Small intestine (tissue), 16 donors: ENCODE results near the gene TOX2. TPM values are rescaled to one million over a fixed set of nuclear protein-coding genes. Genes with fewer than 3 reads are reported as not detected.

Experiments
- DNase-seq, 2 donors: peaks; one replicate each; pipeline versions ENCODE4 v3.0.0 to v3.0.0-alpha.2; 2013
- FAIRE-seq: peaks from 2 replicates; lab custom pipeline; 2012; peaks lifted over from hg19 to GRCh38; lab: Jason Lieb, UNC
- H3K27ac ChIP-seq, 3 donors: one replicate each; pipeline ENCODE4 v1.5.1; 2013; ENCODE audit warnings: low read length in 2 of 3, mild to moderate bottlenecking in 2 of 3, control low read depth in 1 of 3, inconsistent platforms in 1 of 3, low read depth in 1 of 3, moderate library complexity in 1 of 3
- H3K27me3 ChIP-seq, 3 donors: one replicate each; pipeline ENCODE4 v1.6.1; 2013; ENCODE audit warnings: low read length in 3 of 3, inconsistent platforms in 1 of 3; ENCODE audit not compliant: control insufficient read depth in 3 of 3, insufficient read depth in 3 of 3
- H3K36me3 ChIP-seq, 3 donors: one replicate each; pipeline ENCODE4 v1.6.1; 2013; ENCODE audit warnings: low read length in 3 of 3, inconsistent platforms in 1 of 3, low read depth in 1 of 3, mild to moderate bottlenecking in 1 of 3, moderate library complexity in 1 of 3; ENCODE audit not compliant: control insufficient read depth in 3 of 3, insufficient read depth in 2 of 3
- H3K4me1 ChIP-seq, 3 donors: one replicate each; pipeline ENCODE4 v1.6.1; 2013; ENCODE audit warnings: low read length in 2 of 3, inconsistent platforms in 1 of 3, low read depth in 1 of 3, mild to moderate bottlenecking in 1 of 3, moderate library complexity in 1 of 3; ENCODE audit not compliant: control insufficient read depth in 3 of 3, insufficient read depth in 2 of 3
- H3K4me3 ChIP-seq, 3 donors: one replicate each; pipeline ENCODE4 v1.5.1; 2013; ENCODE audit warnings: low read length in 3 of 3, control low read depth in 1 of 3, inconsistent platforms in 1 of 3, low read depth in 1 of 3, mild to moderate bottlenecking in 1 of 3, moderate library complexity in 1 of 3
- H3K9me3 ChIP-seq, 2 donors: one replicate each; pipeline ENCODE4 v1.6.1; 2013; ENCODE audit warnings: low read depth in 1 of 2, low read length in 1 of 2; ENCODE audit not compliant: control insufficient read depth in 2 of 2, insufficient read depth in 1 of 2
- WGBS, 3 donors: extraction: QIAGEN DNeasy Blood & Tissue Kit; methylation state at CpG; one replicate each; pipeline ENCODE4 v1.1.7; 2013; 5-methylcytosine and 5-hydroxymethylcytosine counted together
- long read RNA-seq, 10 donors: transcript quantifications; one replicate each; lab custom pipeline, GENCODE V29; 2026
- polyA plus RNA-seq, 4 donors: library from polyadenylated mRNA; stranded (reverse) in 3 of 4; unstranded in 1 of 4; fragments of 200-250 nt in 3 of 4; fragments of 120-200 nt in 1 of 4; gene quantifications; one replicate each; pipeline versions ENCODE4 v1.2.1 to v1.2.3, GENCODE V29; 2013
- donor health status: healthy with polysubstance abuse.
- donor health status: control.
- donor health status: control.
- donor health status: Bipolar disorder and iron deficiency.
- donor health status: healthy.

TOX2 gene, protein sequence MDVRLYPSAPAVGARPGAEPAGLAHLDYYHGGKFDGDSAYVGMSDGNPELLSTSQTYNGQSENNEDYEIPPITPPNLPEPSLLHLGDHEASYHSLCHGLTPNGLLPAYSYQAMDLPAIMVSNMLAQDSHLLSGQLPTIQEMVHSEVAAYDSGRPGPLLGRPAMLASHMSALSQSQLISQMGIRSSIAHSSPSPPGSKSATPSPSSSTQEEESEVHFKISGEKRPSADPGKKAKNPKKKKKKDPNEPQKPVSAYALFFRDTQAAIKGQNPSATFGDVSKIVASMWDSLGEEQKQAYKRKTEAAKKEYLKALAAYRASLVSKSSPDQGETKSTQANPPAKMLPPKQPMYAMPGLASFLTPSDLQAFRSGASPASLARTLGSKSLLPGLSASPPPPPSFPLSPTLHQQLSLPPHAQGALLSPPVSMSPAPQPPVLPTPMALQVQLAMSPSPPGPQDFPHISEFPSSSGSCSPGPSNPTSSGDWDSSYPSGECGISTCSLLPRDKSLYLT
- 10 to 100 TPM in 1 of 4 donors, 1 to 10 TPM in 2, not detected in 1; 1.7 to 10.6 (median 3.0) TPM for polyA plus RNA-seq
- long read RNA-seq, donor 1, partial matches to known transcripts, result 0 of 1 reads
- long read RNA-seq, donor 1, other reads (novel, unspliced or antisense), result 0 of 1 reads
- long read RNA-seq, donor 2, result 0 reads
- long read RNA-seq, donor 3, result 0 reads
- long read RNA-seq, donor 4, result 0 reads
- long read RNA-seq, donor 5, result 0 reads
- long read RNA-seq, donor 6, partial matches to known transcripts, result 0 of 1 reads
- long read RNA-seq, donor 6, other reads (novel, unspliced or antisense), result 0 of 1 reads
- long read RNA-seq, donor 7, result 0 reads
- long read RNA-seq, donor 8, result 0 reads
- long read RNA-seq, donor 9, result 0 reads
- long read RNA-seq, donor 10, result 0 reads

DNA sequence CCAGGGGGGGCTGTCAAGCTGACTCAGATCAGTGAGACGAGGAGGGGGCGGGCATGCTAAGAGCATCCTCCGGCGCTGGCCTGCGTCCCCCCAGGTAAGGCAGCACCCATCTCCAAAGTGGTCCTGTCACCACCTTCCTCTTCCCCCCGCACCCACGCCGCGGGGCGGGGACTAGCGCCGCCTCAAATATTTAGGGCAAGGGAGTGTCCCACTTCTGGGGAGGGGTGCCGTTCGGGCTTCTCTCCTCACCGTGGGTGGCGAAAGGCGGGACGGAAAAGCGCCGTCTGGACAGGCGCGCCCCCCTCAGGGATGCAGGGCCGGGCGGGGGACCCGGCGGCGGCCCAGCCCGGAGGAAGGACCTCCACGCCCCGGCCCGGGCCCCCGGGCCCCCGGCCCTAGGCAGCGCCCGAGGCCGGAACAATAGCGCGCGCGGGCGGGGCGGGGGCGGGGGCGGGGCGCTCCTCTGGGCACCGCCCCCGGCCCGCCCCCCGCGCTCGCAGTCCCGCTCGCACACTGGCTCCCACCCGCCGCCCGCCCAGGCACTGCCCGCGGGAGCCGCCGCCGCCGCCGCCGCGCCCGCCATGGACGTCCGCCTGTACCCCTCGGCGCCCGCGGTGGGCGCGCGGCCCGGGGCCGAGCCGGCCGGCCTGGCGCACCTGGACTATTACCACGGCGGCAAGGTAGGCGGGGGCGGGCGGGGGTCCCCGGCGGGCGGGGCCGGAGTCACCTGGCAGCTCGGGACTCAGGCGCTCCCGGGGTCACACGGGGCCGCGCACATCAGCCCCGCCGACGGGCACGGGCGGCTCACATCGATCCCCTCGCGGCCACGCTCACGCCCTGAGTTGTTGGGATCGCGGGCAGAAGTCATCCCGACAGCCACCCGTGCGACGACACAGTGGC, at the start of gene TOX2:
Gene TOX2, plus strand, starts transcription at position 542 of the 900 bp plus-strand sequence. Its CDS starts 40 bp downstream, at position 582.
- H3K9me3 ChIP-seq, result peaks cover 0 to 10% of the 10 kb centered on the region in 2 donors
- 2 to 5% (median 4%) methylated on average over 22 to 111 of the region's 111 CpGs for WGBS, 3 donors
- FAIRE-seq (no peak), DNase-seq (peak in 1 of 2 donors; percentile 26)
- H3K4me1 ChIP-seq, result no peaks in the 10 kb centered on the region
- peaks cover 2 to 40% (median 5%) of the 10 kb centered on the region in 3 donors for H3K27me3 ChIP-seq
- H3K4me3 ChIP-seq, result peak within 1 kb of the TSS; percentile 30 to 56 (median 49)
- peak within 1 kb of the TSS in 1 of 3 donors; percentile 47 for H3K27ac ChIP-seq
- H3K36me3 ChIP-seq, result no peaks in the 10 kb centered on the region

DNA sequence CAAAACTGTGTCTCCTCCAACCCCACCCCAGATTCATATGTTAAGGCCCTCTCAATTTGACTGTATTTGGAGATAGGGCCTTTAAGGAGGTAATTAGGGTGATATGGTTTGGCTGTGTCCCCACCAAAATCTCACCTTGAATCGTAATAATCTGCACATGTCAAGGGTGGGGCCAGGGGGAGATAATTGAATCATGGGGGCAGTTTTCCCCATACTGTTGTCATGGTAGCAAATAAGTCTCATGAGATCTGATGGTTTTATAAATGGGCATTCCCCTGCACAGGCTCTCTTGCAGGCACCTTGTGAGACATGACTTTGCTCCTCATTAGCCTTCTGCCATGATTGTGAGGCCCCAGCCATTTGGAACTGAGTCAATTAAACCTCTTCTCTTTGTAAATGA, 46.6 kb upstream of the TOX2 start:
- WGBS, 3 donors, result 77 to 93% (median 85%) methylated on average over 1 of the region's 1 CpG
- Histone ChIP-seq H3K27ac (no peak overlapping the region), H3K4me1 (no peaks in the 10 kb centered on the region), H3K27me3 (no peaks in the 10 kb centered on the region), H3K9me3 (no peaks in the 10 kb centered on the region), H3K4me3 (no peak overlapping the region), H3K36me3 (no peaks in the 10 kb centered on the region)
- DNase-seq (no peak), FAIRE-seq (no peak)

DNA sequence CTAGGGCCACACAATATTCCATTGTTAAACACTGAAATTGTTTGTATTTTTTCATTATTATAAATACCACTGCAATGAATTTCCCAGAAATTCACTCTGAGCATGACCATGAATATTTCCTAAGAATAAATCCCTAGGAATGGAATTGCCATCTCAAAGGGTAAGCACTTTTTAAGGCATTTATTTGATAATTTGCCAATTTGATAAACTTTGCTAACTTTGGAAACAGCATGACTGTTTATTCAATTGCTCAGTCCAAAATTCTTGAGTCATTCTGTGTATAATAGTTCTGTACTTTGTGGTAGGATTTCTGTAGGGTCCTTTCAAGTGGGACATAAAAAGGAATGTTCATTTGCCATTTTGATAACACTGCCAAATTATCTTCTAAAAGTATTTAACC, 44.2 kb upstream of the TOX2 start:
- no peaks in the 10 kb centered on the region for H3K27me3 ChIP-seq
- FAIRE-seq (no peak), DNase-seq (no peak)
- no peak overlapping the region for H3K4me3 ChIP-seq
- no peaks in the 10 kb centered on the region for H3K36me3 ChIP-seq
- H3K27ac ChIP-seq, result no peak overlapping the region
- no peaks in the 10 kb centered on the region for H3K4me1 ChIP-seq
- no peaks in the 10 kb centered on the region for H3K9me3 ChIP-seq

DNA sequence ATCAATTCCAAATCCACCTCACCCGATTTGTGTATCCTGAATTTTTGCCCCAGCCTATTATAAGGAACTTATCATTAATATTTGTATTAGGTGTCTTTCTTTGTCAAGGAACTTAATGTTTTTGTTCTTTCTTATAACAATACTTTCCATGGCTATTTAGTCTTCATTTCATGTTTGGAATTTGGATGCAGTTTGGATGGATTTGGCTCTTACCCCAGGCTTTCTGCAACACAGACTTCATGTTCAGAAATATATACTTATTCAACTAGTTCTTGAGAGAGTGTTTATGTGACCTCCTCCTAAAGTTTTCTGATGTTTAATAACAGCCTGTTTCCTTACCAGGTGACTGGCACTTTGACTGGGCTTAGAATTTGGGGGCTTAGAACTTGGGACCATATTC, 35.9 kb upstream of the TOX2 start:
- FAIRE-seq (no peak), DNase-seq (no peak)
- no peaks in the 10 kb centered on the region for H3K4me1 ChIP-seq
- no peaks in the 10 kb centered on the region for H3K36me3 ChIP-seq
- H3K9me3 ChIP-seq, result no peaks in the 10 kb centered on the region
- WGBS, 3 donors, result 69 to 86% (median 76%) methylated on average over 1 of the region's 1 CpG
- no peak overlapping the region for H3K4me3 ChIP-seq
- peaks cover 0 to 3% (median 0%) of the 10 kb centered on the region in 3 donors for H3K27me3 ChIP-seq
- H3K27ac ChIP-seq, result no peak overlapping the region

DNA sequence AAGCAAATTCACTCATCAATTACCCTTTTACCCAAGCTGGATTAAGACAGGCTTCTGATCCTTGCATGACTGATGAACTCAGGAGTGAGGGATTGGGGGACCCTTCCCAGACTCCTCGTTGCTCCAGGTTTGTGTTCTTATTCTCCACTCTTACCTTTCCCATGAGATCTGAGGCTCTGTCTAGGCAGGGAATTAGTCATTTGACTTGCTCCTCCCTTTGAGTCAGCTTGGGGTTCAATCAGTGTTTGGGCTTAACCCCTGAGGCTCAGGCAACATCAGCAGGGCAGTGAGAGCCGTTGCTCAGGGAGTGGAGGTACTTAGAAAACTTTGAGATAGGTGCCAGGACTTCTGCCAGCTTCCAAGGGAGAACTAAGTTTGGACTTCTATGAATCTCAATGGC, 20.7 kb upstream of the TOX2 start:
- no peak for DNase-seq
- Histone ChIP-seq H3K4me3 (no peak overlapping the region), H3K36me3 (no peaks in the 10 kb centered on the region), H3K27ac (no peak overlapping the region), H3K27me3 (no peaks in the 10 kb centered on the region), H3K4me1 (no peaks in the 10 kb centered on the region), H3K9me3 (peaks cover 0 to 5% of the 10 kb centered on the region in 2 donors)
- no peak for FAIRE-seq
- 7 to 48% (median 29%) methylated on average over 2 of the region's 2 CpGs for WGBS, 3 donors

DNA sequence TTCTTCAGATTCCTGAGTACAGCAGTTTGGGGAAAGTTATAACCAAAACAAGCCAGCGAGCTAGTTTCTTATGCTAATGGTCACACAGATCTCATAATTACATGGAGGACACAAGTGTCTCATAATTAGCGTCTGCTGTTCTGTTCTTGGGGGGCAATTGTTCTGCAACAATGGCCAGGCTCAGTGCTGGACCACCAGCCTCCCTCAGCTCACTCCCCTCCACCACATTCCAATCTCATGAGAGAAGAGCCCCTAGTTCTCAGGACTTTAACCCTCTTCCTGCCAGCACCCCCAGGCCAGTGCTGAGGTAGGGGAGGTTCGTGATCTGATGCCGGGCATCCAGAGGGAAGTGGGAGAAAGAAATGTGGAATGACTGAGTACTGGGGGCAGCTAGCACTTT, 20.2 kb upstream of the TOX2 start:
- no peaks in the 10 kb centered on the region for H3K36me3 ChIP-seq
- 34 to 47% (median 41%) methylated on average over 4 of the region's 4 CpGs for WGBS, 3 donors
- H3K27ac ChIP-seq, result no peak overlapping the region
- peaks cover 0 to 2% (median 0%) of the 10 kb centered on the region in 3 donors for H3K27me3 ChIP-seq
- H3K9me3 ChIP-seq, result peaks cover 0 to 5% of the 10 kb centered on the region in 2 donors
- FAIRE-seq (no peak), DNase-seq (no peak)
- no peak overlapping the region for H3K4me3 ChIP-seq
- H3K4me1 ChIP-seq, result no peaks in the 10 kb centered on the region

DNA sequence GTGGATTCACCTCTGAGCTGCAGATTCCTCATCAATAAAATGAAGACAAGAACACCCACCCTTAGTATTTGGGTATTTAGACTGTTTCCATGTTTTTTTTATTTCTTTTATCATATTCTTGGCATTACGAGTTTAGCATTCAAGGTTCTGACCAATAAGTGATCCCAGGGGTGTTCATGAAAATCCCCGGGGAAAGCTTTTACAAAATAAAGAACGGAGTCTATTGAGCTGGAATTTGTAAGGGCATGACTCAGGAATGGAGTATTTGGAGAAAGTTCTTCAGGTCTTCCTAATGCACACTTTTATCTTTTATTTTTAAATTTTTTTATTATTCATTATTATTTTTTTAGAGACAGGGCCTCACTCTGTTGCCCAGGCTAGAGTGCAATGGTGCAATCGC, 19.4 kb upstream of the TOX2 start:
- H3K4me1 ChIP-seq, result no peaks in the 10 kb centered on the region
- no peak overlapping the region for H3K4me3 ChIP-seq
- H3K36me3 ChIP-seq, result no peaks in the 10 kb centered on the region
- FAIRE-seq (no peak), DNase-seq (no peak)
- peaks cover 0 to 2% (median 0%) of the 10 kb centered on the region in 3 donors for H3K27me3 ChIP-seq
- H3K27ac ChIP-seq, result no peak overlapping the region
- 86 to 87% (median 86%) methylated on average over 4 of the region's 4 CpGs for WGBS, 3 donors
- H3K9me3 ChIP-seq, result peaks cover 0 to 3% of the 10 kb centered on the region in 2 donors
